Measurements from ENCODE around the gene HOXB6.

HOXB6 gene

DNA sequence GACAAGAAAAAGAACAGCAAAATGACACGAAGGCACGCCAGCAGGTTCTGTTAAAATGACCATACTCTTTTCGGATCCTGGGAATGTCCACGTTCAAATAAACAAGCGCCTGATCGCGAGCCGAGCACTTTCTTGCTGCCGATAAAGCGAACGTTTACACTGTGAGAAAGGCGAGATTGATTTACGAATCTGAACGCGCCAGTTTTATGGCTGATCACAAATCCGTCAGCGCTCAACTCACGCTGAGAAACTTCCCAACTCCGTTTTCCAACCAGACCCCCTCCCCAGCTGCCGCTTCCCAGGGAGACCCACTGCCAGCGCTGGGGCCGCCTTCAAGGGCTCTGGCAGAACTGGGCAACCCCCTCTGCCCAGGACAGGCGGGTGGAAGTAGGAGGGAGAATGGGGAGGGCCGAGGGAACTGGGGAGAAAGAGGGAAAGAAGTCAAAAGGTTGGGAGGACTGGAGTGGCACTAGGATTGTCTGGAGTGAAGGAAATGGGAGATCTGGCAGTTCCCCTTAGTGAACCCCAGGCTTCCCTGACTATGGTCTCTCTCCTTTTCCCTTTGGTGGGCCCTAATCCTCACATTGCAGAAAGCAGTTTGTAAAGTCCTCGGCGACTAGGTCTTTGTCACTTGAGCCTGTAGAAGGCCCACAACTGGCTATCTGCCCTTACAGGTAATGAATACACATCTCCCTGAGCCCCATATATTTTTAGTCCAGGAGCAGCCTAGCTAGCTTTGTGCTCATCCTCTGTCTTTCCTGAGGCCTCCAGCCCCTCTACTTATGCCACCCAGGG, 33.6 kb downstream of the HOXB6 start:
- TF ChIP-seq, protein P1, sequence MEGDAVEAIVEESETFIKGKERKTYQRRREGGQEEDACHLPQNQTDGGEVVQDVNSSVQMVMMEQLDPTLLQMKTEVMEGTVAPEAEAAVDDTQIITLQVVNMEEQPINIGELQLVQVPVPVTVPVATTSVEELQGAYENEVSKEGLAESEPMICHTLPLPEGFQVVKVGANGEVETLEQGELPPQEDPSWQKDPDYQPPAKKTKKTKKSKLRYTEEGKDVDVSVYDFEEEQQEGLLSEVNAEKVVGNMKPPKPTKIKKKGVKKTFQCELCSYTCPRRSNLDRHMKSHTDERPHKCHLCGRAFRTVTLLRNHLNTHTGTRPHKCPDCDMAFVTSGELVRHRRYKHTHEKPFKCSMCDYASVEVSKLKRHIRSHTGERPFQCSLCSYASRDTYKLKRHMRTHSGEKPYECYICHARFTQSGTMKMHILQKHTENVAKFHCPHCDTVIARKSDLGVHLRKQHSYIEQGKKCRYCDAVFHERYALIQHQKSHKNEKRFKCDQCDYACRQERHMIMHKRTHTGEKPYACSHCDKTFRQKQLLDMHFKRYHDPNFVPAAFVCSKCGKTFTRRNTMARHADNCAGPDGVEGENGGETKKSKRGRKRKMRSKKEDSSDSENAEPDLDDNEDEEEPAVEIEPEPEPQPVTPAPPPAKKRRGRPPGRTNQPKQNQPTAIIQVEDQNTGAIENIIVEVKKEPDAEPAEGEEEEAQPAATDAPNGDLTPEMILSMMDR (conservative IDR thresholded peaks at IDR 0.05; ENCODE audit: control insufficient read depth, insufficient read depth, low read depth, low read length) = no peak
- peak overlapping the region; percentile 34 for H3K4me3 ChIP-seq (ENCODE audit: control insufficient read depth, low read depth, low read length)
- DNase-seq (ENCODE audit: low read depth) = no peak

DNA sequence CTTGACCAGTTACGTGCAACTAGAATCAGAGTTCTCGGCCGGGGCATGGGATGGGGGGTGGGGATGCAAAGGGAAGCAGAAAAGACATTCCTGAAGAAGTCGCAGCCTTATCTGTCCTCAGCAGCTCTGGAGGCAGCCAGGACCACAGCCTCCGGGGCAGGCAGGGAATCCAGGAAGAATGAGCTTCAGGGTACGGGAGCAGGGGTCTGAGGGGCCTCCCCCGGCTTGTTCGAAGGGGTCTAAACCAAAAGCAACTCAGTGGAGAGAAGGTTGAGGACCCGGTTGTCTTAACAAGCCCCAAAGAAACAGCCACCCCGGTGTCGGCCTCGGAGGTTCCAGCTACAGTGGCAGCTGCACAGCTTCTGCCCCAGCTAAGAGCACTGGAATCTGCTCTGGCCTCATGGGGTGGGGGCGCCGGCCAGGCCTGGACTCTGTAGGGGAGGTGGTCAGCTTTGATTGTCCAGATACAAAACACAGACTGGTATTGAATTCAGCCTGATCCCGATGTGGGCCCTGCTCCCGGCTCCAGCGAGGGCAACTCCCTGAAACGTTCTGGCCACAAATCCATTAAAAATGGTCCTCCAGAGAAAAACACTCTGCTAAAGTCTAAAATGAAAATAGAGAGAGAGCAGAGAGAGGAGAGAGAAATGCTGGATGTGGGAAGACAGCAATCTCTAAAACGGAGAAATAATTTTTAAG, 34.3 kb downstream of the HOXB6 start:
- TF ChIP-seq, protein P1 (conservative IDR thresholded peaks at IDR 0.05; ENCODE audit: control insufficient read depth, insufficient read depth, low read depth, low read length) = no peak
- DNase-seq (ENCODE audit: low read depth) = no peak
- peak overlapping the region; percentile 34 for H3K4me3 ChIP-seq (ENCODE audit: control insufficient read depth, low read depth, low read length)

DNA sequence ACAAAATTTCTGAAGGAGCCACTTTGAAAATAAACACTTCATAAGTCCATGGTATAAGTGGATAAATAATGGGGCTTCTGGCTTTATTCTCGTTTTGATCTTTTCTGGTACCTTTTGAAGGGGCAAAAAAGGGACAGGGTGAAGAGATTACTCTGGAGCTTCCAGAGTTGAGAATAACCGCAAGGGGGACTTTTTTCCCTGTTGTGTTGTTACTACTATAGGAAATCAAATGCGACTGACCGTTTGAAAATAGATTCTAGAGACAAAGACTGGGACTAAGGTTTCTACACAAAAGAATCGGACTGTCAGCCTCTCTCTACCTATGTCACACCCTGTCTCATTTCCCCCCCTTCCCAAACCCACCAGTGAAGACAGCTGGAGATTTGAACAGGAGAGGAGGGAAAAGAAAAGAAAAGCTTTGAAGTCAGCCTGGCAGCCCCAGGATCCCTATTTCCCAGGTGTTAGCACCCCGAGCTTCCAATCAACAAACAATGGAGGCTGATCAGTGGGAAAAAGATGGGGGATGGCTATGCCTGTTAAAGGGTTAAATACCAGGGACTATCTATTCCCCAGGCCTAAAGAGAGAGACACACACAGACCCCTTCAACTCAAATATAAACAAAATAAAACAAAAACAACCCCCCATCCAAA, 35.0 kb downstream of the HOXB6 start:
- peak overlapping the region; percentile 34 for H3K4me3 ChIP-seq (ENCODE audit: control insufficient read depth, low read depth, low read length)
- no peak for DNase-seq (ENCODE audit: low read depth)
- TF ChIP-seq, protein P1 (conservative IDR thresholded peaks at IDR 0.05; ENCODE audit: control insufficient read depth, insufficient read depth, low read depth, low read length) = peak; percentile 6

DNA sequence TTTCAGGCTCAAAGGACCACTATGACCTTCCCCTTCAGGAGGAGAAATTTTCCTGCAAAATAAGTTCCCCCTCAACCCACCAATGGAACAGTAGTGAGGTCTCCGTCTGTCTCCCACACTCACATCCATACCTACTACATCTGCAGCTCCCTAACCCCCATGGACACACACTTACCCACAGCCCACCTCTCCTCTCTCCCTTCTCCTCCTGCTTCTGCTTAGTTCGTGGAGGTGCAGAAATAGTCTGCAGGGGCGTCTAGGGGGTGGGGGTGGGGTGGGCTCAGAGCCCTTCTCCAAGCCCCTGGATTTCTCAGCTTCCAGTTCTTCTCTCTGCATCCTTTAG, 35.6 kb downstream of the HOXB6 start:
- peak overlapping the region; percentile 26 for H3K4me3 ChIP-seq (ENCODE audit: control insufficient read depth, low read depth, low read length)
- no peak for DNase-seq (ENCODE audit: low read depth)
- TF ChIP-seq, protein P1 (conservative IDR thresholded peaks at IDR 0.05; ENCODE audit: control insufficient read depth, insufficient read depth, low read depth, low read length) = no peak

DNA sequence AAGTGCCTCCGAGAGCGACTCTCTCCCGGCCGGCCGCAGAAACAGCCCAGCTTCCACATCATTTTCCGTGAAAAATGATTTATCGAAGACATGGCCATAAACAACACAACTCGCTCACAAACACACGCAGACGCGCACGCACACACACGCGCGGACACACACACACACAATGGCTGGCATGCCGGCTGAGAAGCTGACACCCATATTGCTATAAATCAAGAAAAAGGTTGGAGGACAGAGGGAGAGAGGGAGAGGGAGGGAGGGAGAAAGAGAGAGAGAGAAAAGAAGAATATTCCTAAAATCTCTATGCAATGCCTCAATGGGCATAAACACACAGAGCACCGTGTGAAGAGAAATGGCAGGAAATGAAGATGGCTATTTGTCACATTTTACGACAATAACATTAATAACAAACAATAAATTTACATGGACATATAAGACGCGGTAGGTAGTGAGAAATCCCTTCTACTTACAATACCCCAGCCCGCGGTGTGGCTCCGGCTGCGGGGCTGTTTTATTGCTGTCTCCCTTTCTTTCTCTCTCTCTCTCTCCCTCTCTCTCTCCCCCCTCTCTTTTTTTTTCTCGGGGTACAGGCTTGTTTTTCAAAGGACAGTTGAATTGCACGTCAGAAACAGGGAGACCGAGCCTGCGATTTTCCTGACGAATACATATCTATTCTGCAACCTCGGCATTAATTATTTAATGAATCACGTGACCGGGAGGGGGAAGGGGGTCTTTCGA, 36.1 kb downstream of the HOXB6 start:
- TF ChIP-seq, protein P1 (conservative IDR thresholded peaks at IDR 0.05; ENCODE audit: control insufficient read depth, insufficient read depth, low read depth, low read length) = no peak
- no peak for DNase-seq (ENCODE audit: low read depth)
- H3K4me3 ChIP-seq (ENCODE audit: control insufficient read depth, low read depth, low read length) = peak overlapping the region; percentile 26

DNA sequence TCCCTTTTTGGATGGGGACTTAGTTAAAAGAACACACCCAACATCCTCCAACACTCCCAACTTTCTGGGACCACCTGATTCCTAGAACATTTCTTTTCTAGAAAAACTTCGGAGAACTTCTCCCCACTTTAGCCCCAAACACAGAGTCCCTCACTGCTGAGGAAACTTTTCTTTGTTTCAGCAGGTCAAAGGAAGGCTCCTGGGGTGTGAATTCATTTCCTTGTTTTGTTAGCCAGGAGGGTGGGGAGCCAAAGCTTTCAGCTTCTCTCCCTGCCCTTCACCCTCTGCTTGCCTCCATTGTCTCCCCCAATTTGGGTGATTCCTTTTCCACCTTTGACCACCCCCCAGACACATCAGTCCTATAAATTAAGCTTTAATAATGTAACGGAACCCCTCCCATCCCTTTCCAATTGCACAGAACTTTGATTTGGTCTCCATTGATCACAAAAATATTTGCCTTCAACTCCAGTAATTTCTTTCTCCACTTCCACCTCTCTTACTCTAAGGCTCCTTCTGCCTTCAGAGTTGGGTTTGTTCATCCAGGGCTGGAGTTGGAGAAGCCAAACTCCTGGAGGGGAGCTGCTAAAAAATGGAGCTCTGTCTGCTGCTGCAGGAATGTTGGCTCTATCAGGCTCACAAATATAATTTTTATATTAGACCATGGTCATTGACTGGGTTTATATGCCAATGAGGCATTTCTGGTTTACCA, 37.0 kb downstream of the HOXB6 start:
- TF ChIP-seq, protein P1 (conservative IDR thresholded peaks at IDR 0.05; ENCODE audit: control insufficient read depth, insufficient read depth, low read depth, low read length) = no peak
- no peak overlapping the region for H3K4me3 ChIP-seq (ENCODE audit: control insufficient read depth, low read depth, low read length)
- no peak for DNase-seq (ENCODE audit: low read depth)
